H54 (cell line): ENCODE results near the gene PCGF3.

Experiments
- DNase-seq: peaks from one replicate; pipeline ENCODE4 v3.0.0; 2011; ENCODE audit warnings: low spot score, mixed read lengths; ENCODE audit not compliant: insufficient read length
- FAIRE-seq: peaks from 3 replicates; lab custom pipeline; 2011; peaks lifted over from hg19 to GRCh38; lab: Jason Lieb, UNC
- POLR2A ChIP-seq: IDR thresholded peaks from 2 replicates; pipeline ENCODE4 v1.6.1; 2011; ENCODE audit warnings: low read depth, mild to moderate bottlenecking, low read length

PCGF3 gene

DNA sequence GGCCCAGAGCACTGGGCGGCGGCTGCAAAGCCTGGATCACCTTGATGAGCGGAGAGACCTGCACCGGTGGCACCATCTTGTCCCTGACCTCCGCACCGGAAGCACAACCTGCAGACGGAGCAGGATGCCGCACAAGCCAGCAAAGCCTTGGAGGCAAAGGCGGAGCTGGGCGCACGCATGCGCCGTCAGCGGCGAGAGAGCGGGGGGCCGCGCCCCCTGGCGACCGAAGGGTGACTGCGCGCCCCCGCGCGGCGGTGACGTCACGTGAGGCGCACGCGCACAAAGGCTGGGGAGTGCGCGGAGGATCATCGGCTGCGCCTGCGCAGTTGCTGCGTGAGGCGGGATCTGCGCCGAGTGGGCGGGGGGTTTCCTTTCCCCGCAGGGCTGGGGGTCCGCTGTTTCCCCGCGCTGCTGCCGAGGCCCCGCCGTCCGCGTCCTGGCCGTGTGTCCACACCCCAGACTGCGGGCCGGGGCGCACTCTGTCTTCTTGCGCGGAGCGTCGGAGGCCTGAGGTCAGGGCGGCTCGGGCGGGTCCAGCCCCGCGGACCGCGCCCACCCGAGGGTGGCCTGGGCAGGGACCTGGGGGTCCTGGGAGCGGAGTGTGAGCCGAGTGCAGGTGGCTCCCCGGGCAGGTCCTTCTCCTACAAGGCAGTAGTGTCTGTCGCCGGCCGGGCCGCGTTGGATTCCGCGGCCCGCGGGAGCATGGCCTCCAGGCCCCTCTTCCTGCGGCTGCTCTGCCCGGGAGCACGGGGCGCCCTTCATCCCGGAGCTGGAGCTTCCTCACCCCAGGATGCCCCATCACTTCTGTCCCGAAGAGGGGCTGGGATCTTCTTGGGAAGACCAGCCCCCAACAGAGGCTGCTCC, 31.2 kb upstream of the PCGF3 start, which contains the start of the genes ATP5ME and MYL5:
Gene ATP5ME, minus strand, starts transcription at position 105 of the 864 bp plus-strand sequence. Its CDS starts 29 bp downstream, at position 76.
Gene MYL5, plus strand, starts transcription at position 371 of the 864 bp plus-strand sequence. CDS start 3,485 bp downstream, outside the sequence.
- DNase-seq (peak; percentile 99), FAIRE-seq (no peak)
- TF ChIP-seq POLR2A = peak; percentile 65

GRCh38 chr4:675036-675882, 30.4 kb upstream of the PCGF3 start:
- no peak for FAIRE-seq
- DNase-seq = no peak
- TF ChIP-seq POLR2A = no peak

DNA sequence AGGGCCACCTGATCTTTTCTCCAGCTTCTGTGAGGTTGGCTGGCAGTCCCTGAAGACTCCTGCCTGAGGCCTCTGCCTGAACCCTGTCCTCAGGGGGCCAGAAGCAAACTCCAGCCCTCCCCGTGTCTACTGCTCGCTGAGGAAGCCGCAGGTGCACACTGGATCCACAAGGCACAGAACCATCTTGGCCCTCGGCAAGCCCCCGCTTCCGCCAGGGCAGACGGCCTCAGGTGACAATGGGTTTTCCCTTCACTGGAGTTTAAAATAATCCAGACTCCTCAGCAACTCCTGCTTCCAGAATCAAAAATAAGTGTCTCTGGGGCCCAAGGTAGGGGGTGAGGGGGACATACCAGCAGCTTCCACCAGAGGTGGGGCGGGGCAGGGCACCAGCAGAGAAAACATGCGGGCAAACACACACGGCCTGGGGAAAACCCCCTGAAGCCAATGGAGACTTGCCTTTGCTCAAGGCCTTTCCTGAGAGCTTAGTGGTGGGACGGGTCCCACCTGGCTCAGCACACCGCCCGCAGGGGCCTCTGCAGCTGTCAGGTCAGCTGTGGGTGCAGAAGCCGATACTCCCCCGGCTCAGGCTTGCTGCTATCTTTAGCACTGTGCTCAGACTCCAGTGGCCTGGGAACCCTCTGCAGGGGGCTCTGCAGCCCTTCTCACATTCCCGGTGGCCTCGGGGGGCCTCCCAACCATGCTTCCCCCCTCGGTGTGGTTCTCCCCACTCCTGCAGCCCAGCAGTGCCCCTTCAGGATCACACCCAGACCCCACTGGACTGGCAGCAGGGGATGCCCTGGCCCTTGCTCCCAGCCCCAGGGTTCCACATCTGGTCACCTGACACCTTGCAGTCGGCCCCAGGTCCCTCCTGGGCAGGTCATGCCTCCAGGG, 29.4 kb upstream of the PCGF3 start:
- no peak for TF ChIP-seq POLR2A
- DNase-seq (no peak), FAIRE-seq (no peak)

GRCh38 chr4:676871-677235, 28.8 kb upstream of the PCGF3 start:
- no peak for FAIRE-seq
- TF ChIP-seq POLR2A = no peak
- DNase-seq = no peak

- DNase-seq = no peak
- TF ChIP-seq POLR2A = no peak
- no peak for FAIRE-seq
Observed at GRCh38 chr4:677431-678293, 28.0 kb upstream of the PCGF3 start.

DNA sequence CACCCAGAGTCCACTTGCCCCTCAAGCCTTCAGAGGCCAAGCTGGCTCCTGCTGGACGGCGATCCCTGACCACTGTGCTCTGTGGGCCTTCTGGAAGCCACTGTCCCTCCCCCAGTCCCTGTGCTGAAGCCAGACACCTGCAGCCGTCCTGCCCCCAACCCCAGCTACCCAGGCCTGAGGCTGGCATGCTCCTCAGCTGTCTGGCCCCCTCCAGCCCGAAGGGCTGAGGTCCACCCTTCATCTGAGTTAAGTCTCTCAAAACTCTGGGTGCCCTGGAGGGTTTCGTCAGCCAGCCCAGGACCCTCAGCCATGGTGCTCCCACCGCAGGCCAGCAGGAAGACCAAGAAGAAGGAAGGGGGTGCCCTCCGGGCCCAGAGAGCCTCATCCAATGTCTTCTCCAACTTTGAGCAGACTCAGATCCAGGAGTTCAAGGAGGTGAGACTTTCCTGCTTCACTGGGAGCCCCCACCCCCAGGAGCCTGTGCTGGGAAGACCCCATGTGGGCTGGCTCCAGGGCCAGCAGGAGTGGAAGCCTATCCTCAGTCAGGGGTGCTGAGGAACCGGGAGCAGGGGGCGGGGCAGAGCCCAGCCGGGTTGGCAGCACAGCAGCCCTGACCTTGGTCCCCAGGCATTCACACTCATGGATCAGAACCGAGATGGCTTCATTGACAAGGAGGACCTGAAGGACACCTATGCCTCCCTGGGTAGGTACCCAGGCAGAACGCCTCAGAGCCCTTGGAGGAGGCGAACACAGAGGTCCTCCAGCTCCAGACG, 27.1 kb upstream of the PCGF3 start:
- TF ChIP-seq POLR2A = no peak
- DNase-seq = no peak
- no peak for FAIRE-seq

- no peak for FAIRE-seq
- TF ChIP-seq POLR2A = no peak
- DNase-seq = no peak
Observed at GRCh38 chr4:679104-679481, 26.5 kb upstream of the PCGF3 start.

GRCh38 chr4:679629-680028, 26.0 kb upstream of the PCGF3 start:
- no peak for FAIRE-seq
- no peak for TF ChIP-seq POLR2A
- no peak for DNase-seq

GRCh38 chr4:680091-680490, 25.5 kb upstream of the PCGF3 start:
- no peak for TF ChIP-seq POLR2A
- DNase-seq = no peak
- no peak for FAIRE-seq

- no peak for FAIRE-seq
- no peak for DNase-seq
- TF ChIP-seq POLR2A = no peak
Observed at GRCh38 chr4:680551-680927, 25.1 kb upstream of the PCGF3 start.

DNA sequence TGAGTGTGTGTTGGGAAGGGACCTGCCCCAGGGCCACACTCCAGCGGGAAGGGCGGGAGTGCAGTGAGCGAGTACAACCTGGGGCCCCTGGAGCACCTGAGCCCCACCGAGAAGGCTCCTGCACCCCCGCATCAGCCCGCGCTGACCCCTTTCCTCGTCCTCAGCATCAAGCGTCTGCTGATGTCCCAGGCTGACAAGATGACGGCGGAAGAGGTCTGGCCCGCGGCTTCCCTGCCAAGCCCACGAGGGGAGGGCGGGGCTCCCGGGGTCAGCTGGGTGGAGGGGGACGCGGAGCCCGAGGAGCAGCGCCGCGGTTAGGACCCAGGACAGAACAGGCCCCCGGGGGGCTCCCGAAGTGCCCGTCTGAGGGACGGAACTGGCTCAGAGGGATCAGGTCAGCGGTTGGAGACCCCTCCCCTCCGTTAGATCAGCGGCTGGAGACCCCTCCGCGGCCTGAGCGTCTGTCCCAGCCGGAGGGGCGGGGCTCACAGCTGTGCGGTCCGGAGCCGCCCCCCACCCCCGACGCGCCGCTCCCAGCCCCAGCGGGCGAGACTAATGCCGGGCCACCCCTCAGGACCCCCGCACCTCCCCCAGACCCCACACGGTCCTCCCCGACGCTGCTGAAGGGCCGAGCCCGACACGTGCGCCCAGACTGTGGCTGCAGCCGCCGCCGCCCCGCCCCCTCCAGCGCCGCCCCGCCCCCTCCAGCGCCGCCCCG, 24.5 kb upstream of the PCGF3 start:
- DNase-seq (no peak), FAIRE-seq (no peak)
- TF ChIP-seq POLR2A = no peak
